Stimulated activated CD8-positive, alpha-beta memory T cell treated with anti-CD3 and anti-CD28 coated beads, Interleukin-15, amount 100 ng/mL, for 4 hours (primary cell): ENCODE results near the gene EFNA5.

ENCODE experiments used
- DNase-seq, 2 donors: peaks; one replicate each; pipeline ENCODE4 v3.0.0-alpha.2; 2020; ENCODE audit warnings: low read depth in 2 of 2

EFNA5 gene

GRCh38 chr5:107395632-107396350 is 274.9 kb downstream of the EFNA5 start:
- DNase-seq = no peak

GRCh38 chr5:107393851-107394250 is 276.9 kb downstream of the EFNA5 start:
- no peak for DNase-seq

- DNase-seq = no peak
These were observed 278.9 kb downstream of the EFNA5 start for GRCh38 chr5:107391787-107392186.

- no peak for DNase-seq
These were observed 281.0 kb downstream of the EFNA5 start for GRCh38 chr5:107389775-107390148.

- peak in 1 of 2 donors; percentile 7 for DNase-seq
These were observed 281.5 kb downstream of the EFNA5 start for GRCh38 chr5:107389130-107389774.

- DNase-seq = no peak
These were observed 282.4 kb downstream of the EFNA5 start for GRCh38 chr5:107388141-107388861.

- no peak for DNase-seq
These were observed 283.1 kb downstream of the EFNA5 start for GRCh38 chr5:107387526-107388140.

GRCh38 chr5:107385708-107386107 is 285.0 kb downstream of the EFNA5 start:
- DNase-seq = no peak

GRCh38 chr5:107384256-107384655 is 286.5 kb downstream of the EFNA5 start:
- DNase-seq = no peak

- DNase-seq = no peak
These were observed 287.3 kb downstream of the EFNA5 start for GRCh38 chr5:107383414-107383813.

- no peak for DNase-seq
These were observed 289.4 kb downstream of the EFNA5 start for GRCh38 chr5:107381189-107381856.

GRCh38 chr5:107380654-107381053 is 290.1 kb downstream of the EFNA5 start:
- no peak for DNase-seq

- DNase-seq = no peak
These were observed 292.4 kb downstream of the EFNA5 start for GRCh38 chr5:107378218-107378899.

GRCh38 chr5:107377277-107377609 is 293.5 kb downstream of the EFNA5 start:
- DNase-seq = no peak

GRCh38 chr5:107376546-107377276 is 294.0 kb downstream of the EFNA5 start:
- no peak for DNase-seq

- DNase-seq = no peak
These were observed 297.0 kb downstream of the EFNA5 start for GRCh38 chr5:107373549-107374263.

- DNase-seq = no peak
These were observed 297.9 kb downstream of the EFNA5 start for GRCh38 chr5:107372723-107373450.

- DNase-seq = no peak
These were observed 300.3 kb downstream of the EFNA5 start for GRCh38 chr5:107370396-107370968.

GRCh38 chr5:107369622-107370021 is 301.1 kb downstream of the EFNA5 start:
- DNase-seq = no peak
